DLD1 (cell line): ENCODE results near the gene KRT80.

ENCODE experiments used
- in situ Hi-C: cut with HindIII; loops from 2 replicates; pipeline ENCODE4 v1.10.0; 2017; ENCODE audit warnings: low sequenced_read_pairs

The KRT80 gene

GRCh38 chr12:52212701-52213563 lies 21.1 kb upstream of the KRT80 start:
- in situ Hi-C loops, result loop anchor here (10.0 kb wide), 1 partner anchor 72 kb away; no protein-coding TSS in a partner anchor

DNA sequence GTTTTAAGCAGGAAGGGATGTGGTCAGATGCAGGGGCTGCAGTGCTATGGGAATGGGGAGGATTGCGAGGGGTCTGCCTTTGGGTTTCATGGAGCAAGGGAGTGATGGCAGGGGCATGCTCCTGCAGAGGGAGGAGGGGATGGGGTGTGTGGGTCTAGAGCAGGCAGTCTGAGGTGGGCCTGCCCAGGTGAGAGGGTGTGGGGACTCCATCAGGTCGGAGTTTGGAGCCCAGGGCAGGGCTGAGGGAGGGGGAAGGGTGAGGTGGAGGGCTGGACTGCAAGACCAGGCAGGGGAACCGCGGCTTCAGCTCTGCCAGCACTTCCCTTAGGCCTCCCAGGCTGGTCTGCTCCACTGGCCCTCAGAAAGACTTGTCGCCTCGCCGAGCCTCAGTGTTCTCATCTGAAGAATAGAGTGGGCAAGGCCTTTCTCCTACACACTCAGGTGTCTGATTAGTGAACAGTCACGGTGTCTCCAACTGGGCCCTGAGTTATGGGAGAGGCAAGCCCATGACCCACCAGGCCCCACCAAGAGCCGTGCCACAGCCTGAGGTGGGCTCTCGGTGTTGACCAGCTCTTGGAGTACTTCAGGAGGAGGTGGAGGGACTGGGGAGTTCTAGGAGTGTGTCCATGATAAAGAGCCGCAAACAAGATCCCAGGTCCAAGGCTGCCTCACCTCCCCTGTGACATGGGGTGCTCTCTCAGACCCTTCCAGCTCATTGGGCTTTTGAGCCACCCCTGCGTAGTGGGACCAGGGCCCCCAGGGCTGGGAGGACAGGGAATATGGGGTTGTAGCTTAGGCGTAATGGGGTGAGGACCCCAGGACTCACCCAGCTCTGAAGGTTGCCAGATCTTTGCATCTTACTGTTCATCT lies 20.1 kb upstream of the KRT80 start:
- in situ Hi-C loops, result loop anchor here (10.0 kb wide), 1 partner anchor 73 kb away; no protein-coding TSS in a partner anchor

GRCh38 chr12:52210925-52211650 lies 19.3 kb upstream of the KRT80 start:
- in situ Hi-C loops, result loop anchor here (10.0 kb wide), 1 partner anchor 74 kb away; no protein-coding TSS in a partner anchor

DNA sequence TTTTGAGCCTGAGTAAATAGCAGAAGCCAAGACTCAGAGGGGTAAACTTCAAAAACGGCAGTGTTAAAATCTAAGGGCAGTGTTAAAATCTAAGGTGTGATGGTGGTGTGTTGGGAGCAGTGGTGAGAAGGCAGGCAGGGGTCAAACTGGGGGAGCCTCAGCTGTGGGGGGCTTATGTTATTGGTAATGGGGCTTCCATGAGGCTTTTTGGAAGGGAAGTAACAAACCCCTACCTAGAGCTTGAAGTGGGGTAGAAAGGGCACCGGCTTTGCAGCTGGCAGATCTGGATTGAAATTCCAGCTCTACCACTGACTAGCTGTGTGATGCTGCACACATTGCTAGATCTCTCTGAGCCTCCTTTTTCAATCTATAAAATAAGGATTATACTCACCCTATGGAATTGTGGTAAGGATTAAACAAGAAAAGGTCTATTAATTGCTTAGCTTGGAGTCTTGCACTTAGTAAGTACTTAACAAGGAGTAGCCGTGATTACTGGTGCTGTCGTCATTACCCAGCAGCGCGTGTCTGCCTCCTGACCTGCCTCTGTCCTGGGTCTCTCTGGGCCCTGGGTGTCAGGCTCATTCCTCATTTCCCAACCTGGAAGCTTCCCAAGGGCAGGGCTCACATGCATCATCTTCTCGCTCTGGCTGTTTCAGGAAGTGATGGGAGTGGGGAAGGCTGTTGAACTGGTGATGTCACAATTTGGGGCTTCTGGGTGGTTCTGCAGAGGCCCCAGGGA lies 18.5 kb upstream of the KRT80 start:
- in situ Hi-C loops, result loop anchor here (10.0 kb wide), 1 partner anchor 74 kb away; no protein-coding TSS in a partner anchor

GRCh38 chr12:52209321-52209720 lies 17.5 kb upstream of the KRT80 start:
- in situ Hi-C loops, result no loop called here

DNA sequence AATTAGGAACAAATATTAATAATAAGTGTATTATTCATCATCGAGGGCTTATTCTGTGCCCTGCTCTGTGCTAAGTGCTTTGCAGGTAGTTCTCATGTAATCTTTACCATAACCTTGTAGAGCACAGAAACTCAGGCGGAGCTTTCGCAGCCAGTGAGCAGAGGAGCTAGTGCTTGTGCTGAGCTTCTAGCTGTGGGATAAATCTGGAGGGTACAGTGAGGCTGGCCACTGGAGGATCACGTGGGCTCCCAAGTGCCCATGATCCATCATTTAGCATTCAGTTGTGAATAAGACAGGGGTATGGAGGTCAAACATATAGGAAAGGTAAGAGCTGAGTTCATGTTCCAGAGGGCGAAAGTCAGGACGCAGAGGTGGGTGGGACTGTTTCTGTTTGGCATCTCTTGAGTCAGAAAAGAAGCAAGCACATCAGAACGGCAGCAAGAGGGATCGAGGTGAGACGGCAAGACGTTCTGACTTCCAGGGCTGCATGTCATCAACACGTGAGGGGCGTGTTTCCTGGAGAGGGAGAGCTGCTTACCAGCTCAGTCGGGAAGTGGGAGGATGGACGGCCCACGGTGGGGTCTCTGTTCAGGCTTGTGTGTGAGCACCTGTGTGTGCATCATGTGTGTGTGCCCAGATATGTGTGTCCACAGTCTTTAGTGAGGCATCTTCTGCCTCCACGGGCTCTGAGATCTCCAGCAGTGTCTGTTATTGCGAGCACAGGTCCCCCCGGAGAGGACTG lies 16.8 kb upstream of the KRT80 start:
- in situ Hi-C loops, result no loop called here

GRCh38 chr12:52207895-52208294 lies 16.1 kb upstream of the KRT80 start:
- in situ Hi-C loops, result no loop called here

DNA sequence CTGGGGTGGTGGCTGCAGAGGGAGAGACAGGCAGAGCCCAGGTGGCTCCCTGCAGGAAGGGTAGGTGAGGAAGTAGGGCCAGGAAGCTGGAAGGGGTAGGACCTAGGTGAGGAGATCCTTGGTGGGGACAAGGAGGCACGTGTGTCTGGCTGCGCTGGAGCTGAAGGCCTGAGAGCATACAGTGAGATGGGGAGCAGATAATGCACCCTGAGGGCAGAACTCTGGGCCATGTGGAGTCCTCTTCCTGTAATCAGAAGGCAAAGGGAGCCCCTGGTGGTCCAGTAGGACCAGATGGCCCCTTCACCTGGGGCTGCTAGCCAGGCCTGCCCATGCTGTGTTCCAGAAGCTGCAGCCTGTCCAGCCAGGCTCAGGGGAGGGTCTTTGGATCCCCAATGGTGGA lies 15.3 kb upstream of the KRT80 start:
- in situ Hi-C loops, result no loop called here

DNA sequence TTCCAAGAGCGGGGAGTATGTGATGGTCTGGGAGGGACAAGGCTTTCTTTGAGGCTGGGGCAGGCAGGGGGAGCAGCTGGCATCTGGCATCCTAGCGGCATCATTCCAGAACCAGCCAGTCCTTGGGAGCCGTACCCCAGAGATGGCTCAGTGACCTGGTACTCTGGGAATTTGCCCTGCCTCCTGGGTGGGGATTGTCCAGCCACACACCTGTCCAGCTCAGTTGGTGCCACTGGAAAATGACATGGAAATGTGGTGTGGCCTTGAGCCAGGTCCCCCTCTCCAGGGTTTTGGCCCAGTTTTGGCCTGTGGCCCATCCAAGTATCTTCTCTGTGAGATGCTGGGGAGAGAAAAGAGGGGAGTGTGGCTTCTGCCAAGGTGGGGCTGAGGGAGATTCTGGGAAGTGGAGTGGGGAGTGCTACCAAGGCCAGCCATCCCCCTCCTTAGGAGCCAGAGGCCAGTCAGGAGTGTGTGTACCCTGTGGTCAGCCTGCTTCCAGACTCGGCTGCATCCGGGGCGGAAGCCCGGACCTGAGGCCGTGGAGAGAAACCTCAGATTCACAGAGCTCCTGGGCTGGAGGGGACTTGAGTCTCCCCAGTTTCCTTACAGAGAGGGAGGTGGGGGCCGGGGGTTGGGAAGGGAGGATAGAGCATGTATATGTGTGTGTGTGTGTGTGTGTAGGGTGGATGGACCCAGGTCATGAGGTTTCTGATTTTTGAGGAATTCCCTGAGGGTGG lies 14.7 kb upstream of the KRT80 start:
- in situ Hi-C loops, result no loop called here

DNA sequence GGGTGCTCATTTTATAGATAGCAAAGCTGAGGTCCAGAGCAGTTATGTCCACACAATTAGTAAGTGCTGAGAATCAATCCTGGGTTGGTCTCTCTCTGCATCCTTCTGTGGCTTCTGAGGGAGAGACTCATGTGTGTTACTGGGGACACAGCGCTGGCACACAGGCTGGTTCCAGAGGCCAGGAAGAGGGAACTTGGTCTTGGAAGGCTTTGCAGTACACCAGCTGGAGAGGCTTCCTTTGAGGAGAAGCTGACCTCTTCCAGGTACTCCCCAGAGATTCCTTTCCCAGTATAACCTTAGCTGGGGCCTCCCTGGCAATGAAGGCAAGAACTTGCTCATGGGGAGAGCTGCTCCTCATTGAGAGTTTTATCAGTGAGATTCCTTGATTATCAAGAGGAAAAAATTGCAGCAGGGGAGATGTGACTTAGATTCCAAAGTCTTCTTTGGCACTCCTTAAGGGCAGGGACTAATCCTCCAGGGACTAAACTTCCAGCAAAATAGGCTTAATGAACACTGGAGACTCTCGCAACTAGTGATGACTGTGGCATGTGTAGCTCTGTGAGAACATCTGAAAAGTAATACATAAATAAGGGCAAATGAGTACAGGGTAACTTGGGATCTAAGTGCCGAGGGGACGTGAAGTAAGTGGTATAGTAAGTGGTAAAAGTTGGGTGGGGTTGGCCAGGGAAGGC lies 13.9 kb upstream of the KRT80 start:
- in situ Hi-C loops, result no loop called here

- in situ Hi-C loops, result no loop called here
Observed at GRCh38 chr12:52204931-52205505, 13.2 kb upstream of the KRT80 start.

- in situ Hi-C loops, result no loop called here
Observed at GRCh38 chr12:52204095-52204930, 12.5 kb upstream of the KRT80 start.

DNA sequence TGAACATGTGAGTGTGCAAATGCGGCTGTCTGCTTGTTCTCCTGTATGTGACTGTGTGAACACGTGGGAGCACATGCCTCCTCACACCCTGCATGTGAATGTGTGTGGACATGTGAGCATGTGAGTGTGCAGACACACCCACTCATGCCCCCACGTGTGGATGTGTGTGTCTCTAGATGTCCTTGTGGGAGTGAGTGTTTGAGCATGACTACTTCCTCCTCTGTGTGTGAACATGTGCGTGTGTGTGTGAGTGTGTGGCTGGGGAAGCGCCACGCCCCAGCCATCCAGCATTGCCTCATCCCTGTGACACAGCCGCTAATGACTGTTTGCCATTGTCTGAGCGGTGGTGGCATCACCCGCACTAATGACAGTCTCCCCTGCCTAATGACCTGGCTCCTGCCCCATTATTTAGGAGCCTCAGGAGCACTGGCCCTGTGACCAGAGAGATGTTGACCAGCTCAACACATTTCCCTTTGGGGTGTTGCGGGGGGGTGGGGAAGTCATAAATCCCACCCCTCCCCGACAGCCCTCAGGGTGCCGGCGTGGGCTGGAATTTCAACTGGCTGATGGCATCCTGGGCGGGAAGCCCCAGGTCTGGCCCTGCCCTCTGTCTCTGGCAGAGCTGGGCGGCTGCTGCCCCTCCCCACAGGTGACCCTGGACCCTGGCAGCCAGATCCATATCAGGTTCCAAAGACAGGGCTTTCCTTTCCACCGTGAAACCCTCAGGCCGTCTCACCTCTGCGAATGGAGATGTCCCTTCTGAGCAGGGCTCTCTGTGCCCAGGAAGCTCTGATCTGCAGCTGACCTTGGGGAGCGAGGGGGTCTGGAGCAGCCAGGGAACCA lies 11.5 kb upstream of the KRT80 start:
- in situ Hi-C loops, result no loop called here

GRCh38 chr12:52202361-52203078 lies 10.7 kb upstream of the KRT80 start:
- in situ Hi-C loops, result no loop called here

DNA sequence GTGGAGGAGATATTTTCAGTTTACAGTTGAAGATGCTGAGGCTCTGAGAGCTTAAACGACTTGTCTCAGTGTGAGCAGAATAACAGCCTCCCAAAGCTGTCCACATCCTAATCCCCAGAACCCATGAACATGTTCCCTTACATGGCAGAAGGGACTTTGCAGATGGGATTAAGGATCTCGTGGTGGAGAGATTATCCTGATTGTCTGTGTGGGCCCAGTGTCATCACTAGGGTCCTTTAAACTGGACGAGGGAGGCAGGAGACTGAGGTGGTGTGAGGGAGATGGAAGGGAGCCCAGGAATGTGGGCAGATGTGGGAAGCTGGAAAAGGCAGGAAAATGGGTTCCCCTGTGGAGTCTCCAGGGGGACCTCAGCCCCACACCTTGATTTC lies 9.6 kb upstream of the KRT80 start:
- in situ Hi-C loops, result no loop called here
